ENCODE data around the gene BANF2. TPM values are rescaled to one million over a fixed set of nuclear protein-coding genes. Genes with fewer than 3 reads are reported as not detected.

Gene BANF2
- total and polyA plus RNA-seq, 2 of the 8 experiments (the other 6 are each of a cell fraction or from before 2014, with no cell fraction given) = not detected

DNA sequence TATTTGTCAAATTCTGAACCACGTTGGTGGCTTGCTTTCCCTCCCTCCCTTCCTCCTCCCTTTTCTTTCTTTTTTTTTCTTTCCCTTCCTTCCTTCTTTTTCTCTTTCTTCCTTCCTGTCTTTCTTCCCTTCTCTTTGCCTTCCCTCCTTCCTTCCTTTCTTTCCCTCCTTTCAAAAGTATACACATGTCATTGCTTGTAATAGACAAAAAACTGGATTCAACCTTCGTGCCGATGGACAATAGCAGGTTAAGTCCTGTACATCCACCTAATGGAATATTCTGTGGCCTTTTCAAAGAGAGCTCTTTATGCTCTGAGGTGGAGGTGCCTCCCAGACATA is 72.2 kb downstream of the BANF2 start (continued):
- TF ChIP-seq CHD1 (IDR thresholded peaks at IDR 0.05; ENCODE audit: low read depth, low read length) (no peak), SP4 (IDR thresholded peaks at IDR 0.05; ENCODE audit: low read length) (no peak), CHD2 (IDR thresholded peaks at IDR 0.05; ENCODE audit: low read length) (no peak), TEAD4 (IDR thresholded peaks at IDR 0.05; ENCODE audit: low read depth, low read length) (no peak)
